ENCODE results near the gene WNT11. TPM values are rescaled to one million over a fixed set of nuclear protein-coding genes. Genes with fewer than 3 reads are reported as not detected.

Gene WNT11
- polyA plus RNA-seq, 1 donor (not counting 4 experiments of a cell fraction or from before 2014, with no cell fraction given): not detected

GRCh38 chr11:76228071-76228874, 22.0 kb upstream of the WNT11 start:
- dilution Hi-C loops (cut with MboI; ENCODE audit: extremely low pct_ligation_motif_present, low sequenced_read_pairs): no loop called here
- H3K79me2 ChIP-seq (ENCODE audit: control insufficient read depth, insufficient read depth, low read length): no peaks in the 10 kb centered on the region
- peaks cover 9% of the 10 kb centered on the region for H3K27me3 ChIP-seq (ENCODE audit: control insufficient read depth, extremely low read depth, insufficient read depth, low read length)
- TF ChIP-seq, protein P1, sequence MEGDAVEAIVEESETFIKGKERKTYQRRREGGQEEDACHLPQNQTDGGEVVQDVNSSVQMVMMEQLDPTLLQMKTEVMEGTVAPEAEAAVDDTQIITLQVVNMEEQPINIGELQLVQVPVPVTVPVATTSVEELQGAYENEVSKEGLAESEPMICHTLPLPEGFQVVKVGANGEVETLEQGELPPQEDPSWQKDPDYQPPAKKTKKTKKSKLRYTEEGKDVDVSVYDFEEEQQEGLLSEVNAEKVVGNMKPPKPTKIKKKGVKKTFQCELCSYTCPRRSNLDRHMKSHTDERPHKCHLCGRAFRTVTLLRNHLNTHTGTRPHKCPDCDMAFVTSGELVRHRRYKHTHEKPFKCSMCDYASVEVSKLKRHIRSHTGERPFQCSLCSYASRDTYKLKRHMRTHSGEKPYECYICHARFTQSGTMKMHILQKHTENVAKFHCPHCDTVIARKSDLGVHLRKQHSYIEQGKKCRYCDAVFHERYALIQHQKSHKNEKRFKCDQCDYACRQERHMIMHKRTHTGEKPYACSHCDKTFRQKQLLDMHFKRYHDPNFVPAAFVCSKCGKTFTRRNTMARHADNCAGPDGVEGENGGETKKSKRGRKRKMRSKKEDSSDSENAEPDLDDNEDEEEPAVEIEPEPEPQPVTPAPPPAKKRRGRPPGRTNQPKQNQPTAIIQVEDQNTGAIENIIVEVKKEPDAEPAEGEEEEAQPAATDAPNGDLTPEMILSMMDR (optimal IDR thresholded peaks at IDR 0.05 in 1 of 3, IDR thresholded peaks at IDR 0.05 in 1 of 3, conservative IDR thresholded peaks at IDR 0.05 in 1 of 3; ENCODE audit: extremely low read depth in 1 of 3, insufficient read depth in 2 of 3, low read length in 3 of 3): no peak
- no peak for TF ChIP-seq EZH2 (IDR thresholded peaks at IDR 0.05; ENCODE audit: low read length)
- no peaks in the 10 kb centered on the region for H3K4me1 ChIP-seq (ENCODE audit: control insufficient read depth, extremely low read depth, insufficient read depth, low read length)
- H4K20me1 ChIP-seq (ENCODE audit: control insufficient read depth, extremely low read depth, insufficient read depth, low read length): no peaks in the 10 kb centered on the region
- H3K4me3 ChIP-seq (ENCODE audit: control insufficient read depth in 2 of 3, extremely low read depth in 1 of 3, insufficient read depth in 2 of 3, low read depth in 1 of 3, low read length in 3 of 3): no peak overlapping the region
- H3K9me3 ChIP-seq (ENCODE audit: control insufficient read depth, low read depth, low read length): no peaks in the 10 kb centered on the region
- H3K36me3 ChIP-seq (ENCODE audit: control insufficient read depth in 2 of 2, extremely low read depth in 1 of 2, insufficient read depth in 2 of 2, low read length in 2 of 2): no peaks in the 10 kb centered on the region
- FAIRE-seq (no peak), DNase-seq (ENCODE audit: low read depth, low spot score) (no peak)
- H3K9me1 ChIP-seq (ENCODE audit: control insufficient read depth, extremely low read depth, insufficient read depth, low read length): no peaks in the 10 kb centered on the region
- no peak overlapping the region for H3K9ac ChIP-seq (ENCODE audit: control insufficient read depth, extremely low read depth, insufficient read depth, low read length)
- H3K4me2 ChIP-seq (ENCODE audit: control insufficient read depth, extremely low read depth, insufficient read depth, low read depth, low read length): no peak overlapping the region
- no peak overlapping the region for H3K27ac ChIP-seq (ENCODE audit: control insufficient read depth, insufficient read depth, low read length)
- no peak overlapping the region for H2AFZ ChIP-seq (ENCODE audit: control insufficient read depth, low read length)

DNA sequence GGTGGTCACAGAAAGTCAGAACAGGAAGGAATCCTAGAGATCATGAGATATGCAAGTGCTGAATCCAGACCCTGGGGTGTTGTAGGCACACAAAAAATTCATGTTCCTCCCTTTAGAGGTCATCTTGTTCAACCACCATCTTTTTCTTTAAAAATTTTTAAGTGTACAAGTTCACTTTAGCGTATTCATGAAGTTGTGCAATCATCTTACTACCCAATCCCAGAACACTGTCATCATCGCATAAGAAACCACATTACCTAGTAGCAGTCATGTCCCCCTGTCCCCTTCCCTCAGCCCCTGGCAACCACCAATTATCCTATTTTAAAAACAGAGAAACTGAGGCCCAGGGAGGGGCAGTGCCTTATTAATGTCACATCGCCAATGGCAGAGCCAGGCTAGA, 20.3 kb upstream of the WNT11 start:
- no peak overlapping the region for H2AFZ ChIP-seq (ENCODE audit: control insufficient read depth, low read length)
- H4K20me1 ChIP-seq (ENCODE audit: control insufficient read depth, extremely low read depth, insufficient read depth, low read length): no peaks in the 10 kb centered on the region
- H3K79me2 ChIP-seq (ENCODE audit: control insufficient read depth, insufficient read depth, low read length): no peaks in the 10 kb centered on the region
- dilution Hi-C loops (cut with MboI; ENCODE audit: extremely low pct_ligation_motif_present, low sequenced_read_pairs): no loop called here
- peaks cover 9% of the 10 kb centered on the region for H3K27me3 ChIP-seq (ENCODE audit: control insufficient read depth, extremely low read depth, insufficient read depth, low read length)
- TF ChIP-seq, protein P1 (optimal IDR thresholded peaks at IDR 0.05 in 1 of 3, IDR thresholded peaks at IDR 0.05 in 1 of 3, conservative IDR thresholded peaks at IDR 0.05 in 1 of 3; ENCODE audit: extremely low read depth in 1 of 3, insufficient read depth in 2 of 3, low read length in 3 of 3): no peak
- no peak for TF ChIP-seq EZH2 (IDR thresholded peaks at IDR 0.05; ENCODE audit: low read length)
- H3K4me1 ChIP-seq (ENCODE audit: control insufficient read depth, extremely low read depth, insufficient read depth, low read length): no peaks in the 10 kb centered on the region
- H3K9ac ChIP-seq (ENCODE audit: control insufficient read depth, extremely low read depth, insufficient read depth, low read length): no peak overlapping the region
- H3K27ac ChIP-seq (ENCODE audit: control insufficient read depth, insufficient read depth, low read length): no peak overlapping the region
- H3K9me3 ChIP-seq (ENCODE audit: control insufficient read depth, low read depth, low read length): no peaks in the 10 kb centered on the region
- H3K36me3 ChIP-seq (ENCODE audit: control insufficient read depth in 2 of 2, extremely low read depth in 1 of 2, insufficient read depth in 2 of 2, low read length in 2 of 2): no peaks in the 10 kb centered on the region
- no peak for FAIRE-seq
- no peak overlapping the region for H3K4me2 ChIP-seq (ENCODE audit: control insufficient read depth, extremely low read depth, insufficient read depth, low read depth, low read length)
- no peak overlapping the region for H3K4me3 ChIP-seq (ENCODE audit: control insufficient read depth in 2 of 3, extremely low read depth in 1 of 3, insufficient read depth in 2 of 3, low read depth in 1 of 3, low read length in 3 of 3)
- DNase-seq (ENCODE audit: low read depth, low spot score): no peak
- no peaks in the 10 kb centered on the region for H3K9me1 ChIP-seq (ENCODE audit: control insufficient read depth, extremely low read depth, insufficient read depth, low read length)

Data from keratinocyte (primary cell).